Measurements from ENCODE around the gene ACTR5. TPM values are rescaled to one million over a fixed set of nuclear protein-coding genes. Genes with fewer than 3 reads are reported as not detected.

Gene ACTR5
- total and polyA plus RNA-seq, 4 donors: 1.9 to 5.4 (median 4.0) TPM

DNA sequence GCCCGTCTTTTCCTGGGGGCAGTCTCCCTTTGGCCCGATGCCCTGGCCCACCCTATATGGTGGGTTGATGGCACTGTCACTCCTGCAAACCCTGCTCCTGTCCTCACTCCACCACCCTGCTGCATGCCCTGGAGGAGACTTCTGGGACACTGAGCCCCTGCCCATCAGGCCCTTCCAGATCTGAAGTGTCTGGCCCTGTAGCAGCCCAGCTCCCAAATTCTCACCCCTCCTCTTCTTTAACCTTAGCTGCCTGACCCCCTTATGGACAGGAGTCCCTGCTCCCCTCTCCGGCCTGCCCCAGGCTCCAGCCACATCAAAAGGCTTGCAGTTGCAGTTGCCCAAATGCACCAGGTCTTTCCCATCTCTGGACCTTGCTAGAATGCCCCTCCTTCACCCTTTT lies 44.7 kb upstream of the ACTR5 start:
- H3K36me3 ChIP-seq (ENCODE audit: control insufficient read depth in 4 of 4, insufficient read depth in 3 of 4, low read depth in 1 of 4, low read length in 3 of 4): no peaks in the 10 kb centered on the region
- DNase-seq (ENCODE audit: low spot score): no peak
- TF ChIP-seq, protein P1, sequence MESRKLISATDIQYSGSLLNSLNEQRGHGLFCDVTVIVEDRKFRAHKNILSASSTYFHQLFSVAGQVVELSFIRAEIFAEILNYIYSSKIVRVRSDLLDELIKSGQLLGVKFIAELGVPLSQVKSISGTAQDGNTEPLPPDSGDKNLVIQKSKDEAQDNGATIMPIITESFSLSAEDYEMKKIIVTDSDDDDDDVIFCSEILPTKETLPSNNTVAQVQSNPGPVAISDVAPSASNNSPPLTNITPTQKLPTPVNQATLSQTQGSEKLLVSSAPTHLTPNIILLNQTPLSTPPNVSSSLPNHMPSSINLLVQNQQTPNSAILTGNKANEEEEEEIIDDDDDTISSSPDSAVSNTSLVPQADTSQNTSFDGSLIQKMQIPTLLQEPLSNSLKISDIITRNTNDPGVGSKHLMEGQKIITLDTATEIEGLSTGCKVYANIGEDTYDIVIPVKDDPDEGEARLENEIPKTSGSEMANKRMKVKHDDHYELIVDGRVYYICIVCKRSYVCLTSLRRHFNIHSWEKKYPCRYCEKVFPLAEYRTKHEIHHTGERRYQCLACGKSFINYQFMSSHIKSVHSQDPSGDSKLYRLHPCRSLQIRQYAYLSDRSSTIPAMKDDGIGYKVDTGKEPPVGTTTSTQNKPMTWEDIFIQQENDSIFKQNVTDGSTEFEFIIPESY (IDR thresholded peaks at IDR 0.05): no peak
- TF ChIP-seq SP1 (IDR thresholded peaks at IDR 0.05): no peak
- TF ChIP-seq, protein P2, sequence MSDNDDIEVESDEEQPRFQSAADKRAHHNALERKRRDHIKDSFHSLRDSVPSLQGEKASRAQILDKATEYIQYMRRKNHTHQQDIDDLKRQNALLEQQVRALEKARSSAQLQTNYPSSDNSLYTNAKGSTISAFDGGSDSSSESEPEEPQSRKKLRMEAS (IDR thresholded peaks at IDR 0.05): no peak
- no peak for TF ChIP-seq RAD21 (IDR thresholded peaks at IDR 0.05)
- TF ChIP-seq RXRA (IDR thresholded peaks at IDR 0.05): no peak
- no peak for TF ChIP-seq YY1 (IDR thresholded peaks at IDR 0.05)
- TF ChIP-seq, protein P3, sequence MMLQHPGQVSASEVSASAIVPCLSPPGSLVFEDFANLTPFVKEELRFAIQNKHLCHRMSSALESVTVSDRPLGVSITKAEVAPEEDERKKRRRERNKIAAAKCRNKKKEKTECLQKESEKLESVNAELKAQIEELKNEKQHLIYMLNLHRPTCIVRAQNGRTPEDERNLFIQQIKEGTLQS (IDR thresholded peaks at IDR 0.05): no peak
- no peak for TF ChIP-seq NR2F2 (IDR thresholded peaks at IDR 0.05)
- no peak for TF ChIP-seq HNF4A (conservative IDR thresholded peaks at IDR 0.05)
- TF ChIP-seq, protein P4, sequence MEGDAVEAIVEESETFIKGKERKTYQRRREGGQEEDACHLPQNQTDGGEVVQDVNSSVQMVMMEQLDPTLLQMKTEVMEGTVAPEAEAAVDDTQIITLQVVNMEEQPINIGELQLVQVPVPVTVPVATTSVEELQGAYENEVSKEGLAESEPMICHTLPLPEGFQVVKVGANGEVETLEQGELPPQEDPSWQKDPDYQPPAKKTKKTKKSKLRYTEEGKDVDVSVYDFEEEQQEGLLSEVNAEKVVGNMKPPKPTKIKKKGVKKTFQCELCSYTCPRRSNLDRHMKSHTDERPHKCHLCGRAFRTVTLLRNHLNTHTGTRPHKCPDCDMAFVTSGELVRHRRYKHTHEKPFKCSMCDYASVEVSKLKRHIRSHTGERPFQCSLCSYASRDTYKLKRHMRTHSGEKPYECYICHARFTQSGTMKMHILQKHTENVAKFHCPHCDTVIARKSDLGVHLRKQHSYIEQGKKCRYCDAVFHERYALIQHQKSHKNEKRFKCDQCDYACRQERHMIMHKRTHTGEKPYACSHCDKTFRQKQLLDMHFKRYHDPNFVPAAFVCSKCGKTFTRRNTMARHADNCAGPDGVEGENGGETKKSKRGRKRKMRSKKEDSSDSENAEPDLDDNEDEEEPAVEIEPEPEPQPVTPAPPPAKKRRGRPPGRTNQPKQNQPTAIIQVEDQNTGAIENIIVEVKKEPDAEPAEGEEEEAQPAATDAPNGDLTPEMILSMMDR (IDR thresholded peaks at IDR 0.05; ENCODE audit: low read depth, low read length, missing input control): no peak
- no peak for TF ChIP-seq FOXA2 (IDR thresholded peaks at IDR 0.05)
- TF ChIP-seq HNF4G (IDR thresholded peaks at IDR 0.05): no peak
- TF ChIP-seq EGR1 (IDR thresholded peaks at IDR 0.05; ENCODE audit: low read depth in 2 of 2): no peak
- TF ChIP-seq, protein P5, sequence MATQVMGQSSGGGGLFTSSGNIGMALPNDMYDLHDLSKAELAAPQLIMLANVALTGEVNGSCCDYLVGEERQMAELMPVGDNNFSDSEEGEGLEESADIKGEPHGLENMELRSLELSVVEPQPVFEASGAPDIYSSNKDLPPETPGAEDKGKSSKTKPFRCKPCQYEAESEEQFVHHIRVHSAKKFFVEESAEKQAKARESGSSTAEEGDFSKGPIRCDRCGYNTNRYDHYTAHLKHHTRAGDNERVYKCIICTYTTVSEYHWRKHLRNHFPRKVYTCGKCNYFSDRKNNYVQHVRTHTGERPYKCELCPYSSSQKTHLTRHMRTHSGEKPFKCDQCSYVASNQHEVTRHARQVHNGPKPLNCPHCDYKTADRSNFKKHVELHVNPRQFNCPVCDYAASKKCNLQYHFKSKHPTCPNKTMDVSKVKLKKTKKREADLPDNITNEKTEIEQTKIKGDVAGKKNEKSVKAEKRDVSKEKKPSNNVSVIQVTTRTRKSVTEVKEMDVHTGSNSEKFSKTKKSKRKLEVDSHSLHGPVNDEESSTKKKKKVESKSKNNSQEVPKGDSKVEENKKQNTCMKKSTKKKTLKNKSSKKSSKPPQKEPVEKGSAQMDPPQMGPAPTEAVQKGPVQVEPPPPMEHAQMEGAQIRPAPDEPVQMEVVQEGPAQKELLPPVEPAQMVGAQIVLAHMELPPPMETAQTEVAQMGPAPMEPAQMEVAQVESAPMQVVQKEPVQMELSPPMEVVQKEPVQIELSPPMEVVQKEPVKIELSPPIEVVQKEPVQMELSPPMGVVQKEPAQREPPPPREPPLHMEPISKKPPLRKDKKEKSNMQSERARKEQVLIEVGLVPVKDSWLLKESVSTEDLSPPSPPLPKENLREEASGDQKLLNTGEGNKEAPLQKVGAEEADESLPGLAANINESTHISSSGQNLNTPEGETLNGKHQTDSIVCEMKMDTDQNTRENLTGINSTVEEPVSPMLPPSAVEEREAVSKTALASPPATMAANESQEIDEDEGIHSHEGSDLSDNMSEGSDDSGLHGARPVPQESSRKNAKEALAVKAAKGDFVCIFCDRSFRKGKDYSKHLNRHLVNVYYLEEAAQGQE (IDR thresholded peaks at IDR 0.05): no peak
- no peak for TF ChIP-seq TAF1 (conservative IDR thresholded peaks at IDR 0.05)
- H3K9ac ChIP-seq (ENCODE audit: low read depth in 1 of 2, low read length in 2 of 2): no peak overlapping the region
- no peak overlapping the region for H3K27ac ChIP-seq (ENCODE audit: low read depth in 1 of 2, low read length in 2 of 2)
- no peak overlapping the region for H3K4me3 ChIP-seq (ENCODE audit: low read depth in 1 of 3, low read length in 3 of 3)
- H3K4me1 ChIP-seq (ENCODE audit: control insufficient read depth in 4 of 4, insufficient read depth in 4 of 4, low read length in 3 of 4): no peaks in the 10 kb centered on the region
- peaks cover 0 to 15% (median 0%) of the 10 kb centered on the region in 4 donors for H3K27me3 ChIP-seq (ENCODE audit: control insufficient read depth in 4 of 4, insufficient read depth in 4 of 4, low read length in 3 of 4)
- H3K9me3 ChIP-seq (ENCODE audit: control insufficient read depth in 4 of 4, low read length in 3 of 4): no peaks in the 10 kb centered on the region
- 51% methylated on average over 3 of the region's 3 CpGs for WGBS

DNA sequence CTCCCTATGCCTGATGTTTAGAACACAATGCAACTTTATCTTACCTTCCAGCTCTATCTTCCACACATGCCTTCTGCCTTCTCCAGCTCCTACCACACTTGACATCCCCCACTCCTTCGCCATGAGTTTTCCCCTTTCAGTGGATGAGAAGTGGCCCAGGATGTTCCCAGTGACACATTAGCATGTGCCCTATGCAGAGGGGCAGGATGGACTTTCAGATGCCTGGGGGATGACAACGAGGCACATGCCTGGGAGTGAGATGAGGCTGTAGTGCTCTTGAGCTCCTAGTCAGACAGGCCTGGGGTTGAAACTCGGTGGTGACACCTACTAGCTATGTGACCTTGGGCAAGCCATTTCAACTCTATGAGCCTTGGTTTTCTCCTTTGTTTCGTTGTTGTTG lies 44.1 kb upstream of the ACTR5 start:
- Histone ChIP-seq H3K4me1 (ENCODE audit: control insufficient read depth in 4 of 4, insufficient read depth in 4 of 4, low read length in 3 of 4) (no peaks in the 10 kb centered on the region), H3K27me3 (ENCODE audit: control insufficient read depth in 4 of 4, insufficient read depth in 4 of 4, low read length in 3 of 4) (peaks cover 0 to 10% (median 0%) of the 10 kb centered on the region in 4 donors), H3K9ac (ENCODE audit: low read depth in 1 of 2, low read length in 2 of 2) (no peak overlapping the region), H3K4me3 (ENCODE audit: low read depth in 1 of 3, low read length in 3 of 3) (no peak overlapping the region), H3K9me3 (ENCODE audit: control insufficient read depth in 4 of 4, low read length in 3 of 4) (no peaks in the 10 kb centered on the region), H3K27ac (ENCODE audit: low read depth in 1 of 2, low read length in 2 of 2) (no peak overlapping the region), H3K36me3 (ENCODE audit: control insufficient read depth in 4 of 4, insufficient read depth in 3 of 4, low read depth in 1 of 4, low read length in 3 of 4) (no peaks in the 10 kb centered on the region)
- DNase-seq (ENCODE audit: low spot score): no peak
- TF ChIP-seq HNF4A (conservative IDR thresholded peaks at IDR 0.05) (no peak), RXRA (IDR thresholded peaks at IDR 0.05) (no peak), FOXA2 (IDR thresholded peaks at IDR 0.05) (no peak), TAF1 (conservative IDR thresholded peaks at IDR 0.05) (no peak), FOXA1 (IDR thresholded peaks at IDR 0.05) (no peak), SP1 (IDR thresholded peaks at IDR 0.05) (no peak), HNF4G (IDR thresholded peaks at IDR 0.05) (no peak), GABPA (IDR thresholded peaks at IDR 0.05 in 1 of 2, conservative IDR thresholded peaks at IDR 0.05 in 1 of 2) (no peak), NR2F2 (IDR thresholded peaks at IDR 0.05) (no peak), JUND (IDR thresholded peaks at IDR 0.05) (no peak)
- TF ChIP-seq, protein P4 (IDR thresholded peaks at IDR 0.05; ENCODE audit: low read depth, low read length, missing input control): no peak
- TF ChIP-seq, protein P3 (IDR thresholded peaks at IDR 0.05): no peak
- 42% methylated on average over 4 of the region's 4 CpGs for WGBS

Data from liver (tissue), 9 donors.